CD8-positive, alpha-beta memory T cell (primary cell): ENCODE data around the gene SLC8B1. TPM values are rescaled to one million over a fixed set of nuclear protein-coding genes. Genes with fewer than 3 reads are reported as not detected.
"Not testable (repeated sequence)": the region's sequence is repeated elsewhere in the genome, so short reads cannot be mapped to it uniquely, and the experiment has no call there.

ENCODE experiments used
- CTCF ChIA-PET: fragments of 350-600 bp; sonication (Branson Sonifier 250); formaldehyde crosslinking; loops from one replicate; lab custom pipeline; 2021; ENCODE audit warnings: antibody characterized with exemption; lab: Charles Lee
- POLR2A ChIA-PET: fragments of 350-600 bp; sonication (Branson Sonifier 250); formaldehyde crosslinking; loops from one replicate; lab custom pipeline; 2021; ENCODE audit warnings: antibody characterized with exemption; lab: Charles Lee
- DNase-seq, 5 donors: peaks; one replicate each; pipeline versions ENCODE4 v3.0.0 to v3.0.0-alpha.2; 2020 to 2022; ENCODE audit warnings: mixed read lengths in 1 of 5
- H3K27ac ChIP-seq: one replicate; pipeline ENCODE4 v1.7.0; 2013; ENCODE audit warnings: low read depth, mild to moderate bottlenecking, low read length, moderate library complexity
- H3K27me3 ChIP-seq: 2 replicates; pipeline ENCODE4 v1.7.0; 2013; ENCODE audit warnings: low read length, mild to moderate bottlenecking; ENCODE audit not compliant: insufficient read depth, poor library complexity, severe bottlenecking
- H3K36me3 ChIP-seq: 2 replicates; pipeline ENCODE4 v1.7.0; 2013; ENCODE audit warnings: mild to moderate bottlenecking, low read length, moderate library complexity; ENCODE audit not compliant: insufficient read depth
- H3K4me1 ChIP-seq: 2 replicates; pipeline ENCODE4 v1.7.0; 2013; ENCODE audit warnings: mild to moderate bottlenecking, low read length, moderate library complexity; ENCODE audit not compliant: insufficient read depth
- H3K4me3 ChIP-seq: 2 replicates; pipeline ENCODE4 v1.7.0; 2013; ENCODE audit warnings: mild to moderate bottlenecking, low read length
- H3K9me3 ChIP-seq: 2 replicates; pipeline ENCODE4 v1.7.0; 2013; ENCODE audit warnings: mild to moderate bottlenecking, low read length
- H3K27ac Mint-ChIP-seq, 8 donors: one replicate each; pipeline ENCODE4 v1.8.0; 2020 to 2021; ENCODE audit warnings: mixed read lengths in 8 of 8, mild to moderate bottlenecking in 6 of 8, inconsistent platforms in 3 of 8, moderate library complexity in 3 of 8
- H3K27me3 Mint-ChIP-seq, 2 donors: one replicate each; pipeline ENCODE4 v1.8.0; 2020 to 2021; ENCODE audit warnings: mixed read lengths in 2 of 2, mild to moderate bottlenecking in 1 of 2, moderate library complexity in 1 of 2
- H3K36me3 Mint-ChIP-seq, 3 donors: one replicate each; pipeline ENCODE4 v1.8.0; 2020 to 2021; ENCODE audit warnings: mixed read lengths in 3 of 3, inconsistent platforms in 1 of 3, mild to moderate bottlenecking in 1 of 3
- H3K4me1 Mint-ChIP-seq, 3 donors: one replicate each; pipeline ENCODE4 v1.8.0; 2020 to 2021; ENCODE audit warnings: mixed read lengths in 3 of 3, inconsistent platforms in 1 of 3, mild to moderate bottlenecking in 1 of 3
- H3K4me3 Mint-ChIP-seq, 7 donors: one replicate each; pipeline ENCODE4 v1.8.0; 2020 to 2021; ENCODE audit warnings: mixed read lengths in 7 of 7, mild to moderate bottlenecking in 6 of 7, moderate library complexity in 4 of 7, inconsistent platforms in 2 of 7
- H3K9me3 Mint-ChIP-seq, 5 donors: one replicate each; pipeline ENCODE4 v1.8.0; 2020 to 2022; ENCODE audit warnings: mixed read lengths in 5 of 5, mild to moderate bottlenecking in 3 of 5, moderate library complexity in 2 of 5, inconsistent platforms in 1 of 5
- polyA plus RNA-seq: library from polyadenylated mRNA; unstranded; fragments of 300-500 nt; fragmentation: Illumina TruSeq; gene quantifications from one replicate; pipeline ENCODE4 v1.2.3, GENCODE V29; 2021
- total RNA-seq, 2 experiments: library from RNA; stranded (reverse); gene quantifications; one replicate each; pipeline ENCODE4 v1.2.3, GENCODE V29; 2021

SLC8B1 gene
- total and polyA plus RNA-seq, 3 experiments from 2014 or later, result 14.9 to 26.8 (median 16.8) TPM

- POLR2A ChIA-PET, result interaction anchor here (0.7 kb wide), 1 partner anchor 186 kb away, joined by 4 read pairs; no protein-coding TSS in a partner anchor
- Mint-ChIP-seq H3K9me3 (no peaks in the 10 kb centered on the region), H3K4me1 (peaks cover 19 to 35% (median 30%) of the 10 kb centered on the region in 3 donors), H3K27me3 (no peaks in the 10 kb centered on the region), H3K27ac (peak overlapping the region in 2 of 8 donors; percentile 10 to 14), H3K36me3 (peaks cover 0 to 9% (median 3%) of the 10 kb centered on the region in 3 donors), H3K4me3 (peak overlapping the region in 1 of 7 donors; percentile 24)
- Histone ChIP-seq H3K9me3 (no peaks in the 10 kb centered on the region), H3K4me1 (peaks cover 17% of the 10 kb centered on the region), H3K4me3 (no peak overlapping the region), H3K27ac (no peak overlapping the region), H3K36me3 (no peaks in the 10 kb centered on the region), H3K27me3 (no peaks in the 10 kb centered on the region)
- CTCF ChIA-PET, result interaction anchor here (0.7 kb wide), 1 partner anchor 11 kb away, joined by 3 read pairs; no protein-coding TSS in a partner anchor
- DNase-seq, result no peak
These were observed 26.9 kb upstream of the SLC8B1 start for GRCh38 chr12:113361574-113362370.

GRCh38 chr12:113359939-113360748, 25.2 kb upstream of the SLC8B1 start:
- ChIA-PET POLR2A (no interaction called here), CTCF (no interaction called here)
- Histone ChIP-seq H3K9me3 (no peaks in the 10 kb centered on the region), H3K4me3 (no peak overlapping the region), H3K4me1 (peaks cover 17% of the 10 kb centered on the region), H3K27ac (no peak overlapping the region), H3K36me3 (no peaks in the 10 kb centered on the region), H3K27me3 (no peaks in the 10 kb centered on the region)
- Mint-ChIP-seq H3K27ac (peak overlapping the region; percentile 51 to 89 (median 66)), H3K36me3 (peaks cover 0 to 6% (median 3%) of the 10 kb centered on the region in 3 donors), H3K9me3 (no peaks in the 10 kb centered on the region), H3K27me3 (no peaks in the 10 kb centered on the region), H3K4me1 (peaks cover 19 to 32% (median 30%) of the 10 kb centered on the region in 3 donors), H3K4me3 (peak overlapping the region; percentile 82 to 97 (median 86))
- no peak for DNase-seq

GRCh38 chr12:113359133-113359938, 24.4 kb upstream of the SLC8B1 start:
- DNase-seq, result peak in 1 of 5 donors; percentile 6
- Histone ChIP-seq H3K9me3 (no peaks in the 10 kb centered on the region), H3K36me3 (no peaks in the 10 kb centered on the region), H3K27ac (peak overlapping the region; percentile 72), H3K4me3 (peak overlapping the region; percentile 74), H3K27me3 (no peaks in the 10 kb centered on the region), H3K4me1 (peaks cover 17% of the 10 kb centered on the region)
- Mint-ChIP-seq H3K27me3 (no peaks in the 10 kb centered on the region), H3K4me3 (peak overlapping the region; percentile 82 to 97 (median 86)), H3K9me3 (no peaks in the 10 kb centered on the region), H3K4me1 (peaks cover 16 to 30% (median 24%) of the 10 kb centered on the region in 3 donors), H3K36me3 (peaks cover 0 to 3% (median 2%) of the 10 kb centered on the region in 3 donors), H3K27ac (peak overlapping the region; percentile 69 to 97 (median 88))
- CTCF ChIA-PET, result no interaction called here
- POLR2A ChIA-PET, result interaction anchor here (0.5 to 2.1 kb wide), 2 partner anchors 24 to 130 kb away, joined by 7 read pairs; partner anchors contain the start of gene SLC8B1

- Histone ChIP-seq H3K36me3 (no peaks in the 10 kb centered on the region), H3K4me3 (peak within 1 kb of the TSS; percentile 76), H3K9me3 (no peaks in the 10 kb centered on the region), H3K4me1 (peaks cover 17% of the 10 kb centered on the region), H3K27me3 (no peaks in the 10 kb centered on the region), H3K27ac (peak within 1 kb of the TSS; percentile 72)
- Mint-ChIP-seq H3K4me3 (peak within 1 kb of the TSS; percentile 86 to 97 (median 90)), H3K4me1 (peaks cover 16 to 30% (median 22%) of the 10 kb centered on the region in 3 donors), H3K9me3 (no peaks in the 10 kb centered on the region), H3K27me3 (peaks cover 0 to 3% of the 10 kb centered on the region in 2 donors), H3K27ac (peak within 1 kb of the TSS; percentile 69 to 97 (median 95)), H3K36me3 (no peaks in the 10 kb centered on the region)
- ChIA-PET POLR2A (interaction anchor here (0.5 to 2.1 kb wide), 2 partner anchors 24 to 129 kb away, joined by 7 read pairs; partner anchors contain the start of gene SLC8B1), CTCF (interaction anchor here (1.7 kb wide), 1 partner anchor 18 kb away, joined by 4 read pairs; no protein-coding TSS in a partner anchor)
- DNase-seq, result peak; percentile 91 to 97 (median 93)
These were observed 23.6 kb upstream of the SLC8B1 start, which contains the start of gene PLBD2 for GRCh38 chr12:113358381-113359132. Gene PLBD2 (plus strand): TSS chr12:113358587. CDS start chr12:113358601, 14 bp downstream.

- H3K4me1 Mint-ChIP-seq, H3K27ac Mint-ChIP-seq, DNase-seq, H3K27ac ChIP-seq, H3K36me3 Mint-ChIP-seq, POLR2A ChIA-PET, H3K36me3 ChIP-seq, H3K27me3 ChIP-seq, H3K9me3 ChIP-seq, H3K4me3 Mint-ChIP-seq, H3K4me3 ChIP-seq, H3K9me3 Mint-ChIP-seq, CTCF ChIA-PET: not testable (repeated sequence)
- peaks cover 3 to 14% of the 10 kb centered on the region in 2 donors for H3K27me3 Mint-ChIP-seq
- H3K4me1 ChIP-seq, result peaks cover 11% of the 10 kb centered on the region
These were observed 19.3 kb upstream of the SLC8B1 start for GRCh38 chr12:113354192-113354591.

- no peaks in the 10 kb centered on the region for H3K4me1 Mint-ChIP-seq
- peaks cover 6 to 16% of the 10 kb centered on the region in 2 donors for H3K27me3 Mint-ChIP-seq
- no peaks in the 10 kb centered on the region for H3K4me1 ChIP-seq
- H3K27ac Mint-ChIP-seq, result no peak overlapping the region
- H3K27me3 ChIP-seq, result no peaks in the 10 kb centered on the region
- no peaks in the 10 kb centered on the region for H3K36me3 ChIP-seq
- POLR2A ChIA-PET, result interaction anchor here (0.6 kb wide), 1 partner anchor 12 kb away, joined by 4 read pairs; no protein-coding TSS in a partner anchor
- no peaks in the 10 kb centered on the region for H3K9me3 Mint-ChIP-seq
- H3K9me3 ChIP-seq, result no peaks in the 10 kb centered on the region
- H3K4me3 Mint-ChIP-seq, result no peak overlapping the region
- H3K36me3 Mint-ChIP-seq, result no peaks in the 10 kb centered on the region
- no peak overlapping the region for H3K27ac ChIP-seq
- no peak overlapping the region for H3K4me3 ChIP-seq
- DNase-seq, result no peak
- CTCF ChIA-PET, result no interaction called here
These were observed 16.2 kb upstream of the SLC8B1 start for GRCh38 chr12:113351089-113351488.
